GM12878 (cell line): ENCODE measurements around the gene MAPT. TPM values are rescaled to one million over a fixed set of nuclear protein-coding genes. Genes with fewer than 3 reads are reported as not detected.

Source experiments
- CBFB ChIP-seq: IDR thresholded peaks from 2 replicates; pipeline ENCODE4 v1.6.1; 2016; ENCODE audit warnings: antibody characterized with exemption, low read depth
- NR2C2 ChIP-seq: IDR thresholded peaks from 2 replicates; pipeline ENCODE4 v1.6.1; 2011; ENCODE audit warnings: borderline replicate concordance, low read depth; ENCODE audit not compliant: control insufficient read depth, insufficient read length
- PRDM15 ChIP-seq: fragments of 450-650 bp; formaldehyde crosslinking; IDR thresholded peaks from 2 replicates; pipeline ENCODE4 v1.4.0; 2020; ENCODE audit warnings: mild to moderate bottlenecking, moderate library complexity
- STAT1 ChIP-seq: fragments of 450-650 bp; conservative IDR thresholded peaks from 2 replicates; pipeline ENCODE4 v1.6.1; 2014; ENCODE audit warnings: antibody characterized with exemption, mild to moderate bottlenecking
- WRNIP1 ChIP-seq: IDR thresholded peaks from 2 replicates; pipeline ENCODE4 v1.6.1; 2011; ENCODE audit warnings: low read depth, low read length, improper control_type of control experiment, borderline replicate concordance
- ZBTB4 ChIP-seq: fragments of 450-650 bp; formaldehyde crosslinking; IDR thresholded peaks from 2 replicates; pipeline ENCODE4 v1.4.0; 2022; ENCODE audit warnings: mild to moderate bottlenecking, moderate library complexity
- ZSCAN29 ChIP-seq: fragments of 450-650 bp; IDR thresholded peaks from 2 replicates; pipeline ENCODE4 v1.6.1; 2017; ENCODE audit warnings: mild to moderate bottlenecking, moderate library complexity
- polyA plus RNA-seq, 11 experiments: library from polyadenylated mRNA; depleted of rRNA in 4 of 11; unstranded in 6 of 11; stranded (reverse) in 5 of 11; fragments of >200 nt; fragmentation: Nextera tagmentation in 4 of 11; fragmentation: Illumina TruSeq in 1 of 11; extraction: Ambion mirVana in 4 of 11; extraction: Trizol in 1 of 11; gene quantifications; 1 replicate in 1 of 11; 2 replicates in 10 of 11; pipeline versions ENCODE4 v1.2.1 to v1.2.3, GENCODE V29; 2011 to 2016; ENCODE audit warnings: inconsistent platforms in 2 of 11, missing spikeins in 2 of 11, low read depth in 1 of 11
- total RNA-seq, 4 experiments: library from RNA; depleted of rRNA in 3 of 4; stranded (reverse); fragments of >200 nt in 3 of 4; fragmentation: Illumina TruSeq in 1 of 4; extraction: Trizol in 1 of 4; gene quantifications; 2 replicates each; pipeline versions ENCODE4 v1.2.1 to v1.2.3, GENCODE V29; 2013 to 2021

Gene MAPT
- total and polyA plus RNA-seq, 10 of the 15 experiments (the other 5 are each of a cell fraction or from before 2014, with no cell fraction given) = under 0.01 to 0.05 (median 0.03) TPM; not detected in 7

- TF ChIP-seq PRDM15 (CRISPR knock-in tag) (no peak), NR2C2 (no peak), ZSCAN29 (no peak), CBFB (no peak), ZBTB4 (CRISPR knock-in tag) (no peak), STAT1 (no peak), WRNIP1 (no peak)
- TF ChIP-seq, all 136 proteins: peak for 0
Observed at GRCh38 chr17:45893725-45894021, 681 bp upstream of the MAPT start (continued).
